Subcutaneous abdominal adipose tissue (tissue), 5 donors: ENCODE measurements around the gene NHLRC4.
A peak's percentile ranks its signal among the peaks of the same experiment; 100 is the strongest.

Experiments
- H3K27ac ChIP-seq: one replicate; pipeline ENCODE4 v1.7.0; 2013; ENCODE audit warnings: low read depth, mild to moderate bottlenecking, inconsistent platforms, low read length, moderate library complexity
- H3K27me3 ChIP-seq, 5 donors: one replicate each; pipeline ENCODE4 v1.7.0; 2013; ENCODE audit warnings: low read length in 5 of 5, inconsistent platforms in 1 of 5; ENCODE audit not compliant: control insufficient read depth in 5 of 5, insufficient read depth in 4 of 5
- H3K36me3 ChIP-seq, 5 donors: one replicate each; pipeline ENCODE4 v1.7.0; 2013; ENCODE audit warnings: low read length in 5 of 5; ENCODE audit not compliant: control insufficient read depth in 5 of 5, insufficient read depth in 5 of 5
- H3K4me1 ChIP-seq, 5 donors: one replicate each; pipeline ENCODE4 v1.7.0; 2013; ENCODE audit warnings: low read length in 5 of 5, mild to moderate bottlenecking in 3 of 5, moderate library complexity in 1 of 5; ENCODE audit not compliant: control insufficient read depth in 5 of 5, insufficient read depth in 5 of 5
- H3K4me3 ChIP-seq, 5 donors: one replicate each; pipeline ENCODE4 v1.7.0; 2013; ENCODE audit warnings: low read length in 5 of 5, low read depth in 1 of 5
- H3K9ac ChIP-seq, 5 donors: one replicate each; pipeline ENCODE4 v1.7.0; 2013; ENCODE audit warnings: low read length in 5 of 5, mild to moderate bottlenecking in 4 of 5, moderate library complexity in 3 of 5
- H3K9me3 ChIP-seq, 5 donors: one replicate each; pipeline ENCODE4 v1.7.0; 2013; ENCODE audit warnings: low read length in 5 of 5; ENCODE audit not compliant: control insufficient read depth in 5 of 5
- donor health status: healthy.
- donor health status: healthy.
- donor health status: healthy.
- donor health status: healthy.
- donor health status: healthy.

The NHLRC4 gene

GRCh38 chr16:566475-567372, at the start of gene NHLRC4:
Gene NHLRC4 (plus strand): TSS chr16:567005. CDS start chr16:568048, 1,043 bp downstream.
- Histone ChIP-seq H3K4me1 (peaks cover 5 to 53% (median 44%) of the 10 kb centered on the region in 5 donors), H3K4me3 (peak within 1 kb of the TSS; percentile 44 to 60 (median 53)), H3K27me3 (peaks cover 7 to 13% (median 9%) of the 10 kb centered on the region in 5 donors), H3K27ac (no peak within 1 kb of the TSS), H3K9ac (peak within 1 kb of the TSS in 4 of 5 donors; percentile 40 to 68 (median 65)), H3K36me3 (no peaks in the 10 kb centered on the region), H3K9me3 (no peaks in the 10 kb centered on the region)

GRCh38 chr16:518858-519257, 47.9 kb upstream of the NHLRC4 start:
- Histone ChIP-seq H3K9ac (no peak overlapping the region), H3K27ac (no peak overlapping the region), H3K4me1 (peaks cover 0 to under 1% (median 0%) of the 10 kb centered on the region in 5 donors), H3K36me3 (peaks cover 0 to 48% (median 39%) of the 10 kb centered on the region in 5 donors), H3K4me3 (no peak overlapping the region), H3K9me3 (no peaks in the 10 kb centered on the region), H3K27me3 (no peaks in the 10 kb centered on the region)

GRCh38 chr16:519425-519824, 47.4 kb upstream of the NHLRC4 start:
- Histone ChIP-seq H3K9me3 (no peaks in the 10 kb centered on the region), H3K27ac (no peak overlapping the region), H3K4me1 (peaks cover 0 to 6% (median 0%) of the 10 kb centered on the region in 5 donors), H3K27me3 (no peaks in the 10 kb centered on the region), H3K4me3 (no peak overlapping the region), H3K36me3 (peaks cover 0 to 48% (median 39%) of the 10 kb centered on the region in 5 donors), H3K9ac (no peak overlapping the region)

- Histone ChIP-seq H3K36me3 (peaks cover 0 to 43% (median 37%) of the 10 kb centered on the region in 5 donors), H3K4me1 (peaks cover 0 to 9% (median 0%) of the 10 kb centered on the region in 5 donors), H3K9ac (no peak overlapping the region), H3K4me3 (no peak overlapping the region), H3K27ac (no peak overlapping the region), H3K9me3 (no peaks in the 10 kb centered on the region), H3K27me3 (no peaks in the 10 kb centered on the region)
Observed at GRCh38 chr16:519841-520687, 46.7 kb upstream of the NHLRC4 start.

GRCh38 chr16:520847-521246, 46.0 kb upstream of the NHLRC4 start:
- H3K9ac ChIP-seq: no peak overlapping the region
- H3K9me3 ChIP-seq: no peaks in the 10 kb centered on the region
- peaks cover 0 to 37% (median 30%) of the 10 kb centered on the region in 5 donors for H3K36me3 ChIP-seq
- no peak overlapping the region for H3K4me3 ChIP-seq
- H3K4me1 ChIP-seq: peaks cover 2 to 17% (median 7%) of the 10 kb centered on the region in 5 donors
- H3K27me3 ChIP-seq: no peaks in the 10 kb centered on the region
- no peak overlapping the region for H3K27ac ChIP-seq

- Histone ChIP-seq H3K9ac (no peak overlapping the region), H3K27me3 (no peaks in the 10 kb centered on the region), H3K4me1 (peaks cover 9 to 25% (median 15%) of the 10 kb centered on the region in 5 donors), H3K9me3 (no peaks in the 10 kb centered on the region), H3K27ac (no peak overlapping the region), H3K4me3 (no peak overlapping the region), H3K36me3 (peaks cover 0 to 32% (median 25%) of the 10 kb centered on the region in 5 donors)
Observed at GRCh38 chr16:521381-522210, 45.2 kb upstream of the NHLRC4 start.

- H3K27me3 ChIP-seq: no peaks in the 10 kb centered on the region
- no peaks in the 10 kb centered on the region for H3K9me3 ChIP-seq
- H3K4me1 ChIP-seq: peaks cover 9 to 29% (median 18%) of the 10 kb centered on the region in 5 donors
- H3K9ac ChIP-seq: no peak overlapping the region
- H3K36me3 ChIP-seq: peaks cover 0 to 29% (median 23%) of the 10 kb centered on the region in 5 donors
- H3K27ac ChIP-seq: no peak overlapping the region
- no peak overlapping the region for H3K4me3 ChIP-seq
Observed at GRCh38 chr16:522320-523096, 44.3 kb upstream of the NHLRC4 start.

GRCh38 chr16:523097-523741, 43.6 kb upstream of the NHLRC4 start:
- Histone ChIP-seq H3K27me3 (no peaks in the 10 kb centered on the region), H3K4me1 (peaks cover 9 to 32% (median 20%) of the 10 kb centered on the region in 5 donors), H3K27ac (no peak overlapping the region), H3K9ac (no peak overlapping the region), H3K36me3 (peaks cover 0 to 29% (median 23%) of the 10 kb centered on the region in 5 donors), H3K4me3 (no peak overlapping the region), H3K9me3 (no peaks in the 10 kb centered on the region)
